ENCODE data around the gene NEO1.

DNA sequence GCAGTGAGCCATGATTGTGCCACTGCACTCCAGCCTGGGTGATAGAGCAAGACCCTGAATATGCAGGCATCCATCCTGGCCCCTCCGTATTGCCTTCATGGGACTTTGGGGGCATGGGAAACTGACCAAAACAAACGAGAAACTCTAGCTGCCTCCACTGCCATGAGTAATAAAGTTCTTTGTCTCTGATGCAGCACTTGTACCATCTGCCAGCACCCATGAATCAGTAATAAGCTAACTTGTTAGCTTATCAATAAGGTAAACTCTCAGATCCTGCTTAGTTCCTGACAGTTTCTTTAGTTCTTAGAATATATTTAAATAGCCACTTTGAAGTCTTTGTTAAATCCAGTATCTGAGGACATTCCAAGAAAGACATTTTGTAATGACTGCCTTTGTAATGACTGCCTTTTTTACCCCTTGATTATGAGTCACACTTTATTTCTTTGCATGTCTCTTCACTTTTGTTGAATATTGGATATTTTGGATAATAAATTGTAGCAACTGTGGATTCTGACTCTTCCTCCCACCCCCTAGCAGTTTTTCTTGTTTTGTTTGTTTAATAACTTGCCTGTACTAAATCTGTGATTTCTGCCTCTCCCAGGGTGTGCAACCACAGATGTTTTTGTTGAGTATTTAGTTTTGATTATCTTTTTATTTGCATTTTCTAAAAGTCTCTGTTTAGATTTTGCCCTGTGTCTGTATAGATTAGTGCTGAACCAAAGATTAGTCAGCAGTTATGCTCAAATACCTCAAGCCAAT is 179.6 kb downstream of the NEO1 start:
- no peak for TF ChIP-seq CTCF (IDR thresholded peaks at IDR 0.05; ENCODE audit: insufficient read depth, low read length)
- no peak for TF ChIP-seq POLR2AphosphoS5 (IDR thresholded peaks at IDR 0.05; ENCODE audit: low read depth)
- TF ChIP-seq, protein P1, sequence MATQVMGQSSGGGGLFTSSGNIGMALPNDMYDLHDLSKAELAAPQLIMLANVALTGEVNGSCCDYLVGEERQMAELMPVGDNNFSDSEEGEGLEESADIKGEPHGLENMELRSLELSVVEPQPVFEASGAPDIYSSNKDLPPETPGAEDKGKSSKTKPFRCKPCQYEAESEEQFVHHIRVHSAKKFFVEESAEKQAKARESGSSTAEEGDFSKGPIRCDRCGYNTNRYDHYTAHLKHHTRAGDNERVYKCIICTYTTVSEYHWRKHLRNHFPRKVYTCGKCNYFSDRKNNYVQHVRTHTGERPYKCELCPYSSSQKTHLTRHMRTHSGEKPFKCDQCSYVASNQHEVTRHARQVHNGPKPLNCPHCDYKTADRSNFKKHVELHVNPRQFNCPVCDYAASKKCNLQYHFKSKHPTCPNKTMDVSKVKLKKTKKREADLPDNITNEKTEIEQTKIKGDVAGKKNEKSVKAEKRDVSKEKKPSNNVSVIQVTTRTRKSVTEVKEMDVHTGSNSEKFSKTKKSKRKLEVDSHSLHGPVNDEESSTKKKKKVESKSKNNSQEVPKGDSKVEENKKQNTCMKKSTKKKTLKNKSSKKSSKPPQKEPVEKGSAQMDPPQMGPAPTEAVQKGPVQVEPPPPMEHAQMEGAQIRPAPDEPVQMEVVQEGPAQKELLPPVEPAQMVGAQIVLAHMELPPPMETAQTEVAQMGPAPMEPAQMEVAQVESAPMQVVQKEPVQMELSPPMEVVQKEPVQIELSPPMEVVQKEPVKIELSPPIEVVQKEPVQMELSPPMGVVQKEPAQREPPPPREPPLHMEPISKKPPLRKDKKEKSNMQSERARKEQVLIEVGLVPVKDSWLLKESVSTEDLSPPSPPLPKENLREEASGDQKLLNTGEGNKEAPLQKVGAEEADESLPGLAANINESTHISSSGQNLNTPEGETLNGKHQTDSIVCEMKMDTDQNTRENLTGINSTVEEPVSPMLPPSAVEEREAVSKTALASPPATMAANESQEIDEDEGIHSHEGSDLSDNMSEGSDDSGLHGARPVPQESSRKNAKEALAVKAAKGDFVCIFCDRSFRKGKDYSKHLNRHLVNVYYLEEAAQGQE (IDR thresholded peaks at IDR 0.05; ENCODE audit: insufficient replicate concordance, low read depth) = no peak
- TF ChIP-seq GABPA (IDR thresholded peaks at IDR 0.05; ENCODE audit: low read depth) = no peak
- no peak for TF ChIP-seq SPI1 (IDR thresholded peaks at IDR 0.05; ENCODE audit: borderline replicate concordance, low read depth)
